SK-N-SH (cell line): ENCODE results near the gene FSTL5. TPM values are rescaled to one million over a fixed set of nuclear protein-coding genes. Genes with fewer than 3 reads are reported as not detected.
A peak's percentile ranks its signal among the peaks of the same experiment; 100 is the strongest.

Experiments
- CTCF ChIA-PET: fragments of 300-600, 350-600 bp; formaldehyde crosslinking; extraction: SDS; loops from one replicate; lab custom pipeline; 2021; lab: Yijun Ruan, JAX
- POLR2A ChIA-PET: fragments of 350-600 bp; sonication (Branson Sonifier 250); formaldehyde crosslinking; extraction: SDS; loops from one replicate; lab custom pipeline; 2020; ENCODE audit warnings: antibody characterized with exemption, inconsistent platforms; lab: Yijun Ruan, JAX
- DNase-seq: peaks from one replicate; pipeline ENCODE4 v3.0.0; 2012
- H2AFZ ChIP-seq: fragments of 200-600 bp; sonication (generic); 2 replicates; pipeline ENCODE4 v1.8.1; 2016; ENCODE audit warnings: antibody characterized with exemption, mild to moderate bottlenecking, low read depth
- H3F3A ChIP-seq: fragments of 200-600 bp; sonication (generic); replicated peaks from 2 replicates; pipeline ENCODE3; 2016; ENCODE audit warnings: antibody characterized with exemption, mild to moderate bottlenecking; ENCODE audit not compliant: insufficient read depth
- H3K27ac ChIP-seq, 2 experiments: fragments of 200-500 bp in 1 of 2; fragments of 200-600 bp in 1 of 2; sonication (Bioruptor generic) in 1 of 2; sonication (generic), shearing (Covaris generic) in 1 of 2; 2 replicates each; pipeline versions ENCODE4 v1.5.1 to v1.6.1; 2014 to 2016; ENCODE audit warnings: low read depth in 2 of 2, inconsistent platforms in 1 of 2, low read length in 1 of 2, mild to moderate bottlenecking in 1 of 2, mixed read lengths in 1 of 2
- H3K27me3 ChIP-seq: fragments of 200-600 bp; sonication (generic), shearing (Covaris generic); 2 replicates; pipeline ENCODE4 v1.6.1; 2016; ENCODE audit warnings: mixed run types; ENCODE audit not compliant: insufficient read depth
- H3K36me3 ChIP-seq, 2 experiments: fragments of 200-500 bp in 1 of 2; fragments of 200-600 bp in 1 of 2; sonication (Bioruptor generic) in 1 of 2; sonication (generic) in 1 of 2; replicated peaks in 1 of 2; 2 replicates each; pipeline versions ENCODE3 to v1.5.1; 2014 to 2016; ENCODE audit warnings: low read length in 1 of 2, mild to moderate bottlenecking in 1 of 2; ENCODE audit not compliant: insufficient read depth in 2 of 2, control insufficient read depth in 1 of 2
- H3K4me1 ChIP-seq, 2 experiments: fragments of 200-500 bp in 1 of 2; fragments of 200-600 bp in 1 of 2; sonication (Bioruptor generic) in 1 of 2; sonication (generic), shearing (Covaris generic) in 1 of 2; 2 replicates each; pipeline versions ENCODE4 v1.5.1 to v1.6.1; 2014 to 2016; ENCODE audit warnings: low read depth in 1 of 2, low read length in 1 of 2, mixed run types in 1 of 2; ENCODE audit not compliant: insufficient read depth in 2 of 2, control insufficient read depth in 1 of 2
- H3K4me2 ChIP-seq: fragments of 200-600 bp; sonication (generic), shearing (Covaris generic); 2 replicates; pipeline ENCODE4 v1.6.1; 2017; ENCODE audit warnings: mixed run types
- H3K4me3 ChIP-seq, 2 experiments: fragments of 200-500 bp in 1 of 2; fragments of 200-600 bp in 1 of 2; sonication (Bioruptor generic) in 1 of 2; sonication (generic), shearing (Covaris generic) in 1 of 2; 2 replicates each; pipeline versions ENCODE4 v1.5.1 to v1.8.1; 2014 to 2016; ENCODE audit warnings: low read depth in 2 of 2, inconsistent platforms in 1 of 2, low read length in 1 of 2, mild to moderate bottlenecking in 1 of 2, mixed read lengths in 1 of 2, moderate library complexity in 1 of 2
- H3K79me2 ChIP-seq: fragments of 200-600 bp; sonication (generic); 2 replicates; pipeline ENCODE4 v1.8.1; 2017; ENCODE audit warnings: mild to moderate bottlenecking; ENCODE audit not compliant: insufficient read depth
- H3K9ac ChIP-seq: fragments of 200-600 bp; sonication (generic); 2 replicates; pipeline ENCODE4 v1.6.1; 2017; ENCODE audit warnings: mixed run types
- H3K9me2 ChIP-seq: fragments of 200-600 bp; sonication (generic); 2 replicates; pipeline ENCODE4 v1.6.1; 2017; ENCODE audit warnings: mixed run types
- H3K9me3 ChIP-seq: fragments of 200-600 bp; sonication (generic); 2 replicates; pipeline ENCODE4 v1.6.1; 2017; ENCODE audit warnings: mixed run types, mild to moderate bottlenecking, moderate library complexity
- H4K20me1 ChIP-seq: fragments of 200-600 bp; sonication (generic); 2 replicates; pipeline ENCODE4 v1.6.1; 2017; ENCODE audit warnings: mild to moderate bottlenecking, mixed run types; ENCODE audit not compliant: insufficient read depth
- CHD2 ChIP-seq: fragments of 150-350 bp; IDR thresholded peaks from 2 replicates; pipeline ENCODE4 v1.6.1; 2018; ENCODE audit warnings: low read length; ENCODE audit not compliant: partially characterized antibody
- EP300 ChIP-seq, 2 experiments: IDR thresholded peaks; 2 replicates each; pipeline versions ENCODE4 v1.4.0 to v1.6.1; 2012; ENCODE audit warnings: borderline replicate concordance in 1 of 2, low read depth in 1 of 2, low read length in 1 of 2
- EZH2phosphoT487 ChIP-seq: fragments of 200-600 bp; sonication (generic); IDR thresholded peaks from 2 replicates; pipeline ENCODE4 v1.6.1; 2017; ENCODE audit warnings: low read depth, mixed run types, mild to moderate bottlenecking, antibody characterized with exemption, moderate library complexity, borderline replicate concordance
- FOXJ3 ChIP-seq: sonication (generic); formaldehyde crosslinking; IDR thresholded peaks from 2 replicates; pipeline ENCODE4 v1.5.1; 2020; ENCODE audit warnings: mild to moderate bottlenecking, missing genetic modification reagents
- JUND ChIP-seq: IDR thresholded peaks from 2 replicates; pipeline ENCODE4 v1.4.0; 2012
- MEF2A ChIP-seq: IDR thresholded peaks from 2 replicates; pipeline ENCODE4 v1.4.0; 2012; ENCODE audit warnings: low read depth, borderline replicate concordance
- MXI1 ChIP-seq: IDR thresholded peaks from 2 replicates; pipeline ENCODE4 v1.6.1; 2012; ENCODE audit warnings: mild to moderate bottlenecking, low read depth, low read length, improper control_type of control experiment
- NFIC ChIP-seq: IDR thresholded peaks from 2 replicates; pipeline ENCODE4 v1.4.0; 2012; ENCODE audit warnings: borderline replicate concordance
- POLR2AphosphoS5 ChIP-seq: IDR thresholded peaks from 2 replicates; pipeline ENCODE4 v1.6.1; 2012; ENCODE audit warnings: low read depth, low read length
- RFX5 ChIP-seq: IDR thresholded peaks from 2 replicates; pipeline ENCODE4 v1.6.1; 2012; ENCODE audit warnings: mild to moderate bottlenecking, improper control_type of control experiment, low read length
- RXRA ChIP-seq: IDR thresholded peaks from 2 replicates; pipeline ENCODE4 v1.4.0; 2012; ENCODE audit warnings: low read depth, mild to moderate bottlenecking, borderline replicate concordance
- SIN3A ChIP-seq: IDR thresholded peaks from 2 replicates; pipeline ENCODE4 v1.6.1; 2012; ENCODE audit warnings: low read depth, mild to moderate bottlenecking, low read length, moderate library complexity, borderline replicate concordance
- TCF12 ChIP-seq: IDR thresholded peaks from 2 replicates; pipeline ENCODE4 v1.4.0; 2012
- YY1 ChIP-seq: IDR thresholded peaks from 2 replicates; pipeline ENCODE4 v1.4.0; 2012; ENCODE audit warnings: low read depth, mild to moderate bottlenecking
- WGBS: methylation state at CpG from one replicate; pipeline ENCODE4 v1.1.6; 2017; ENCODE audit warnings: low lambda C conversion rate; 5-methylcytosine and 5-hydroxymethylcytosine counted together
- polyA plus RNA-seq, 3 experiments: library from polyadenylated mRNA; depleted of rRNA; stranded (reverse); fragments of >200 nt; gene quantifications; 2 replicates each; pipeline ENCODE4 v1.2.3, GENCODE V29; 2012
- TF ChIP-seq, protein P1 (sequence below): fragments of 150-350 bp; IDR thresholded peaks from 2 replicates; pipeline ENCODE4 v1.6.1; 2017; ENCODE audit warnings: antibody characterized with exemption, low read length, low read depth, borderline replicate concordance
- TF ChIP-seq, protein P2 (sequence below): IDR thresholded peaks from 2 replicates; pipeline ENCODE4; 2012
- TF ChIP-seq, protein P3 (sequence below): fragments of 200-600 bp; sonication (generic); IDR thresholded peaks from 2 replicates; pipeline ENCODE4 v1.6.1; 2017; ENCODE audit warnings: antibody characterized with exemption, mild to moderate bottlenecking, moderate library complexity
- TF ChIP-seq, protein P4 (sequence below): IDR thresholded peaks from 2 replicates; pipeline ENCODE4 v1.6.1; 2012; ENCODE audit warnings: mild to moderate bottlenecking, low read depth, low read length, moderate library complexity
- TF ChIP-seq, protein P5 (sequence below): IDR thresholded peaks from 2 replicates; pipeline ENCODE4 v1.4.0; 2012; ENCODE audit warnings: low read depth
- TF ChIP-seq, protein P6 (sequence below): IDR thresholded peaks from 2 replicates; pipeline ENCODE4 v1.4.0; 2012; ENCODE audit warnings: low read depth, borderline replicate concordance

Gene FSTL5
- polyA plus RNA-seq, 1 of the 3 experiments (the other 2 are of a cell fraction): 0.07 TPM

DNA sequence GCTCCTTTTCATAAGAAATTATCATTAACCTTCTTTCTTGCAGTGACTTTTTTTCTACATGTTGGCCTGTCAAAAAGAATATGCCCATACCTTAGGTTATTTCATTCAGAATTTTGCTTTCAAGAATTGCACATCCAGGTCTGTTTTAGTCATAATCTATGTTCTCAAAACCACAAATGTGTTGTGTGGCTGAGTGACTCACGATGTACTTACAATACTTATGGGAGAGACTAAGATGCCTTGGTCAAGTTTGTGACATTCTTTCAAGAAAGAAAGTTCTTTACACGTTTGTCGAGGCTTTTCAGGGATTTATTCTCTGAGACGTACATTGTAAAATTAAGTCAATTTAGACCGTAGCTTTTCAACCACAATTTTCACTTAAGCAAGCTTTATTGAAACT, 396.7 kb downstream of the FSTL5 start (continued):
- TF ChIP-seq, protein P1, sequence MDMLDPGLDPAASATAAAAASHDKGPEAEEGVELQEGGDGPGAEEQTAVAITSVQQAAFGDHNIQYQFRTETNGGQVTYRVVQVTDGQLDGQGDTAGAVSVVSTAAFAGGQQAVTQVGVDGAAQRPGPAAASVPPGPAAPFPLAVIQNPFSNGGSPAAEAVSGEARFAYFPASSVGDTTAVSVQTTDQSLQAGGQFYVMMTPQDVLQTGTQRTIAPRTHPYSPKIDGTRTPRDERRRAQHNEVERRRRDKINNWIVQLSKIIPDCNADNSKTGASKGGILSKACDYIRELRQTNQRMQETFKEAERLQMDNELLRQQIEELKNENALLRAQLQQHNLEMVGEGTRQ: no peak
- TF ChIP-seq SIN3A (no peak), MEF2A (no peak), RFX5 (no peak), FOXJ3 (CRISPR knock-in tag) (no peak), CHD2 (no peak)
- TF ChIP-seq, protein P2, sequence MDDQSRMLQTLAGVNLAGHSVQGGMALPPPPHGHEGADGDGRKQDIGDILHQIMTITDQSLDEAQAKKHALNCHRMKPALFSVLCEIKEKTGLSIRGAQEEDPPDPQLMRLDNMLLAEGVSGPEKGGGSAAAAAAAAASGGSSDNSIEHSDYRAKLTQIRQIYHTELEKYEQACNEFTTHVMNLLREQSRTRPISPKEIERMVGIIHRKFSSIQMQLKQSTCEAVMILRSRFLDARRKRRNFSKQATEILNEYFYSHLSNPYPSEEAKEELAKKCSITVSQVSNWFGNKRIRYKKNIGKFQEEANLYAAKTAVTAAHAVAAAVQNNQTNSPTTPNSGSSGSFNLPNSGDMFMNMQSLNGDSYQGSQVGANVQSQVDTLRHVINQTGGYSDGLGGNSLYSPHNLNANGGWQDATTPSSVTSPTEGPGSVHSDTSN: 0 out of 2 replicates have a peak, but pooled peaks have one; percentile 16
- TF ChIP-seq, protein P3, sequence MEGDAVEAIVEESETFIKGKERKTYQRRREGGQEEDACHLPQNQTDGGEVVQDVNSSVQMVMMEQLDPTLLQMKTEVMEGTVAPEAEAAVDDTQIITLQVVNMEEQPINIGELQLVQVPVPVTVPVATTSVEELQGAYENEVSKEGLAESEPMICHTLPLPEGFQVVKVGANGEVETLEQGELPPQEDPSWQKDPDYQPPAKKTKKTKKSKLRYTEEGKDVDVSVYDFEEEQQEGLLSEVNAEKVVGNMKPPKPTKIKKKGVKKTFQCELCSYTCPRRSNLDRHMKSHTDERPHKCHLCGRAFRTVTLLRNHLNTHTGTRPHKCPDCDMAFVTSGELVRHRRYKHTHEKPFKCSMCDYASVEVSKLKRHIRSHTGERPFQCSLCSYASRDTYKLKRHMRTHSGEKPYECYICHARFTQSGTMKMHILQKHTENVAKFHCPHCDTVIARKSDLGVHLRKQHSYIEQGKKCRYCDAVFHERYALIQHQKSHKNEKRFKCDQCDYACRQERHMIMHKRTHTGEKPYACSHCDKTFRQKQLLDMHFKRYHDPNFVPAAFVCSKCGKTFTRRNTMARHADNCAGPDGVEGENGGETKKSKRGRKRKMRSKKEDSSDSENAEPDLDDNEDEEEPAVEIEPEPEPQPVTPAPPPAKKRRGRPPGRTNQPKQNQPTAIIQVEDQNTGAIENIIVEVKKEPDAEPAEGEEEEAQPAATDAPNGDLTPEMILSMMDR: no peak

DNA sequence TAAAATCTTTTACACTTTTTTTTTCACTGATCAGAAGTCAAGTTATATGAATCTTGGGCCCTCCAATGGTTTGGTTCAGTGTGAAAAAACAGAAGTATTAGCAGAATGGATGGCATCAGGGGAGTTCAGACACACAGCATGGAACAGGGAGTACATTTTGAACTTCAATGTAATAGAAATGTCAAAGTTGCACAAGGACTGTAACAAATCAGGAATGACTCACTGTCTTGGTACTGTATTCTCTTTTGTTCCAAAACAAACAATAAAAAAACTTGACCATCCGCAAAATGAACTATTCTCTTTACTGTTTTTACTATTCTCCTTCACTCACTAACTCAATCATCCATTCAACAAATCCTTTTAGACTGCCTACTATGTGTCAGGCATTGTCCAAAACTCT, 401.0 kb downstream of the FSTL5 start:
- Histone ChIP-seq H3K9me3 (no peaks in the 10 kb centered on the region), H3K4me2 (no peak overlapping the region), H3K4me1 (no peaks in the 10 kb centered on the region), H4K20me1 (no peaks in the 10 kb centered on the region), H3K79me2 (no peaks in the 10 kb centered on the region), H3K9ac (no peak overlapping the region), H3K27ac (peak overlapping the region in 1 of 2 experiments; percentile 9; a peak in 1 of 4 replicates), H3K36me3 (no peaks in the 10 kb centered on the region), H3K9me2 (no peaks in the 10 kb centered on the region), H3F3A (peaks cover 5% of the 10 kb centered on the region), H3K4me3 (no peak overlapping the region), H2AFZ (no peak overlapping the region), H3K27me3 (no peaks in the 10 kb centered on the region)
- ChIA-PET CTCF (no interaction called here), POLR2A (no interaction called here)
- no peak for DNase-seq
- 17% methylated on average over 1 of the region's 1 CpG for WGBS
- TF ChIP-seq, protein P2: peak; percentile 82
- TF ChIP-seq MEF2A (no peak), NFIC (peak; percentile 75; the same call in 1 of the 2 replicates), CHD2 (no peak), SIN3A (no peak), MXI1 (no peak), EP300 (IDR thresholded peaks at IDR 0.05; ENCODE audit: borderline replicate concordance in 1 of 2, low read depth in 1 of 2, low read length in 1 of 2) (peak in 1 of 2 experiments; percentile 28; a peak in 1 of 4 replicates), JUND (peak; percentile 77), POLR2AphosphoS5 (no peak), EZH2phosphoT487 (no peak), FOXJ3 (CRISPR knock-in tag) (no peak), TCF12 (peak; percentile 59), YY1 (no peak), RXRA (no peak)
- TF ChIP-seq, protein P4, sequence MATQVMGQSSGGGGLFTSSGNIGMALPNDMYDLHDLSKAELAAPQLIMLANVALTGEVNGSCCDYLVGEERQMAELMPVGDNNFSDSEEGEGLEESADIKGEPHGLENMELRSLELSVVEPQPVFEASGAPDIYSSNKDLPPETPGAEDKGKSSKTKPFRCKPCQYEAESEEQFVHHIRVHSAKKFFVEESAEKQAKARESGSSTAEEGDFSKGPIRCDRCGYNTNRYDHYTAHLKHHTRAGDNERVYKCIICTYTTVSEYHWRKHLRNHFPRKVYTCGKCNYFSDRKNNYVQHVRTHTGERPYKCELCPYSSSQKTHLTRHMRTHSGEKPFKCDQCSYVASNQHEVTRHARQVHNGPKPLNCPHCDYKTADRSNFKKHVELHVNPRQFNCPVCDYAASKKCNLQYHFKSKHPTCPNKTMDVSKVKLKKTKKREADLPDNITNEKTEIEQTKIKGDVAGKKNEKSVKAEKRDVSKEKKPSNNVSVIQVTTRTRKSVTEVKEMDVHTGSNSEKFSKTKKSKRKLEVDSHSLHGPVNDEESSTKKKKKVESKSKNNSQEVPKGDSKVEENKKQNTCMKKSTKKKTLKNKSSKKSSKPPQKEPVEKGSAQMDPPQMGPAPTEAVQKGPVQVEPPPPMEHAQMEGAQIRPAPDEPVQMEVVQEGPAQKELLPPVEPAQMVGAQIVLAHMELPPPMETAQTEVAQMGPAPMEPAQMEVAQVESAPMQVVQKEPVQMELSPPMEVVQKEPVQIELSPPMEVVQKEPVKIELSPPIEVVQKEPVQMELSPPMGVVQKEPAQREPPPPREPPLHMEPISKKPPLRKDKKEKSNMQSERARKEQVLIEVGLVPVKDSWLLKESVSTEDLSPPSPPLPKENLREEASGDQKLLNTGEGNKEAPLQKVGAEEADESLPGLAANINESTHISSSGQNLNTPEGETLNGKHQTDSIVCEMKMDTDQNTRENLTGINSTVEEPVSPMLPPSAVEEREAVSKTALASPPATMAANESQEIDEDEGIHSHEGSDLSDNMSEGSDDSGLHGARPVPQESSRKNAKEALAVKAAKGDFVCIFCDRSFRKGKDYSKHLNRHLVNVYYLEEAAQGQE: no peak
- TF ChIP-seq, protein P5, sequence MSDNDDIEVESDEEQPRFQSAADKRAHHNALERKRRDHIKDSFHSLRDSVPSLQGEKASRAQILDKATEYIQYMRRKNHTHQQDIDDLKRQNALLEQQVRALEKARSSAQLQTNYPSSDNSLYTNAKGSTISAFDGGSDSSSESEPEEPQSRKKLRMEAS: no peak
- TF ChIP-seq, protein P1: no peak
- TF ChIP-seq, protein P6, sequence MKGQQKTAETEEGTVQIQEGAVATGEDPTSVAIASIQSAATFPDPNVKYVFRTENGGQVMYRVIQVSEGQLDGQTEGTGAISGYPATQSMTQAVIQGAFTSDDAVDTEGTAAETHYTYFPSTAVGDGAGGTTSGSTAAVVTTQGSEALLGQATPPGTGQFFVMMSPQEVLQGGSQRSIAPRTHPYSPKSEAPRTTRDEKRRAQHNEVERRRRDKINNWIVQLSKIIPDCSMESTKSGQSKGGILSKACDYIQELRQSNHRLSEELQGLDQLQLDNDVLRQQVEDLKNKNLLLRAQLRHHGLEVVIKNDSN: no peak
